ENCODE measurements around the gene ZNF618.

The ZNF618 gene

DNA sequence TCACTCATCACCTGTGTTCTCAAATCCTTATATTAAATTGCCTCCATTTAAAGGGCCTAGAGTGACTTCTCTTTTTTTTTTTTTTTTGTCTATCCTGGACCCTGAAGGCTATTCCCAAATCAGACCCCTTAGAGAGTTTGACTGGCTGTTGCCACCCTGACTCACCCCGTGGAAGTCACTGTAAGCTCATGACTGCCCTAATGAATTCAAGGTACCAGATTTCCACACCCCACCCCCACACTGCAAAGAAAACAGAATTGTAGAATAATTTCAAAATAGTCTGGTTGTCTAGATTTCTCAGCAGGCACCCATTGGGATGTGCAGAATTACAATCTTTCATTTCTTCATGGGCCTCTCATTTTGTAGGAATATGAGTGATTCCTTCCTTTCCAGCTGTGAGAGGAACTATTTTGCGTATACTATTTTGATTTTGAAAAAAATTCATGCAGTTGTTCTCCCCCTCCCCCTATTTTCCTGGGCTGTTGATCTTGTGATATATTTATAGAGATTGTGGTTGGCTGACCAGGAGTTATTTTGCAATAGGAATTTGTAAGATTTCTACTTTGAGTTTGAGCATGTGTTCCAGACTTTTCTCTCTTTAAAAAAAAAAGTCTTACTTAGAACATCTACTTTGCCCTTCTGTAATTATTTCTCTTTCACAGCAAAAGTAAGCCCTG, 79.1 kb downstream of the ZNF618 start:
- peak in 2 of 3 donors; percentile 17 to 20 for DNase-seq
- Histone ChIP-seq H3K4me3 (ENCODE audit: control insufficient read depth in 1 of 7, extremely low read depth in 1 of 7, insufficient read depth in 4 of 7, low read depth in 2 of 7, low read length in 6 of 7) (no peak overlapping the region), H3K27me3 (replicated peaks in 2 of 5; ENCODE audit: control insufficient read depth in 4 of 5, insufficient read depth in 5 of 5, low read length in 4 of 5) (no peaks in the 10 kb centered on the region), H3K4me1 (ENCODE audit: control extremely low read depth in 1 of 4, control insufficient read depth in 4 of 4, insufficient read depth in 4 of 4, low read length in 3 of 4) (peaks cover 0 to 27% (median 17%) of the 10 kb centered on the region in 4 experiments), H3K9me3 (ENCODE audit: control extremely low read depth in 1 of 5, control insufficient read depth in 4 of 5, insufficient read depth in 2 of 5, low read depth in 1 of 5, low read length in 4 of 5) (no peaks in the 10 kb centered on the region), H3K27ac (ENCODE audit: insufficient read depth in 1 of 2, low read depth in 1 of 2, low read length in 2 of 2, poor library complexity in 1 of 2, severe bottlenecking in 2 of 2) (no peak overlapping the region), H3K36me3 (ENCODE audit: control insufficient read depth in 4 of 4, insufficient read depth in 4 of 4, low read length in 3 of 4) (peaks cover 0 to 3% (median 0%) of the 10 kb centered on the region in 4 experiments)
- CTCF ChIA-PET, result no interaction called here
- POLR2A ChIA-PET, result no interaction called here
- 50% methylated on average over 1 of the region's 2 CpGs for WGBS (ENCODE audit: insufficient coverage)

DNA sequence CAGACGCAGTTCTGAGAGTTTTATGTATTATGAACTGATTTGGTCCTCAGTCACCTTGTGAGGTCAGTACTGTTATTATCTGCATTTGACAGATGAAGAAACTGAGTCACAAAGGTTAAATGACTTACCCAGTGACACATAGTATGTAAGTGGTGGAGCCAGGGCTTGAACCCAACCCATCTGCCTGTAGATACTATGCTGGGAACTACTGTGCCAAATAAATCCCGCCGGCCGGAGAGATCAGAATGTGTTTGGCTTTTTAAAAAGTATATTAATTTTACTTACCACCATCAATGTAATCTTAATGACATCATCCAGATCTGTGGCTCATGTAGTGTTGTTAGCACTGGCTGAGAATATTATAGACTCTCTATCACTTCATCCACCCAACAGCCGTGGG, 80.8 kb downstream of the ZNF618 start:
- no peak overlapping the region for H3K27ac ChIP-seq (ENCODE audit: insufficient read depth in 1 of 2, low read depth in 1 of 2, low read length in 2 of 2, poor library complexity in 1 of 2, severe bottlenecking in 2 of 2)
- ChIA-PET POLR2A (no interaction called here), CTCF (interaction anchor here (1.5 kb wide), 1 partner anchor 149 kb away, joined by 5 read pairs; no protein-coding TSS in a partner anchor)
- no peak overlapping the region for H3K4me3 ChIP-seq (ENCODE audit: control insufficient read depth in 1 of 7, extremely low read depth in 1 of 7, insufficient read depth in 4 of 7, low read depth in 2 of 7, low read length in 6 of 7)
- H3K27me3 ChIP-seq (replicated peaks in 2 of 5; ENCODE audit: control insufficient read depth in 4 of 5, insufficient read depth in 5 of 5, low read length in 4 of 5), result no peaks in the 10 kb centered on the region
- WGBS (ENCODE audit: insufficient coverage), result no CpG with 5 or more reads among the region's 5 CpGs
- H3K36me3 ChIP-seq (ENCODE audit: control insufficient read depth in 4 of 4, insufficient read depth in 4 of 4, low read length in 3 of 4), result peaks cover 0 to 3% (median 1%) of the 10 kb centered on the region in 4 experiments
- H3K4me1 ChIP-seq (ENCODE audit: control extremely low read depth in 1 of 4, control insufficient read depth in 4 of 4, insufficient read depth in 4 of 4, low read length in 3 of 4), result peaks cover 0 to 27% (median 17%) of the 10 kb centered on the region in 4 experiments
- no peaks in the 10 kb centered on the region for H3K9me3 ChIP-seq (ENCODE audit: control extremely low read depth in 1 of 5, control insufficient read depth in 4 of 5, insufficient read depth in 2 of 5, low read depth in 1 of 5, low read length in 4 of 5)
- DNase-seq, result no peak

DNA sequence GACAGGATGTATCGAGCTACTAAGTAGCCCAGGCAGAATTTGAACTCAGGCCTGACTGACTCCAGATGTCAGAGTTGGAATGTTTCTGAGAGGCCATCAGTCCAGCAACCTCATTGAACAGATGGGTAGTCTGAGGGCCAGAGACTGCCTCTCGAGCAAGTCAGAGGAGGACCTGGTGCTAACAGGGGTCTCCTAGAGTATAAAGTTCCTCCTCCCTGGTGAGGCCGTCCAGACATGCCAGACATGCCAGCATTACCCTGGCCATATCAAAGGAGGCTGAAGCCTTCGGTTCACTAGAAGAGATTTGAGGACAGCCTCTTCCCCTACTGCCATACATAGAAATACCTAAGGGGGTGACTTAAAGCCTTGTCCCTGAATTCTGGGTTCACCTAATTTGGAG, 81.2 kb downstream of the ZNF618 start:
- CTCF ChIA-PET, result no interaction called here
- Histone ChIP-seq H3K9me3 (ENCODE audit: control extremely low read depth in 1 of 5, control insufficient read depth in 4 of 5, insufficient read depth in 2 of 5, low read depth in 1 of 5, low read length in 4 of 5) (no peaks in the 10 kb centered on the region), H3K36me3 (ENCODE audit: control insufficient read depth in 4 of 4, insufficient read depth in 4 of 4, low read length in 3 of 4) (peaks cover 0 to 3% (median 1%) of the 10 kb centered on the region in 4 experiments), H3K4me1 (ENCODE audit: control extremely low read depth in 1 of 4, control insufficient read depth in 4 of 4, insufficient read depth in 4 of 4, low read length in 3 of 4) (peaks cover 0 to 27% (median 17%) of the 10 kb centered on the region in 4 experiments), H3K27me3 (replicated peaks in 2 of 5; ENCODE audit: control insufficient read depth in 4 of 5, insufficient read depth in 5 of 5, low read length in 4 of 5) (no peaks in the 10 kb centered on the region), H3K27ac (ENCODE audit: insufficient read depth in 1 of 2, low read depth in 1 of 2, low read length in 2 of 2, poor library complexity in 1 of 2, severe bottlenecking in 2 of 2) (no peak overlapping the region), H3K4me3 (ENCODE audit: control insufficient read depth in 1 of 7, extremely low read depth in 1 of 7, insufficient read depth in 4 of 7, low read depth in 2 of 7, low read length in 6 of 7) (no peak overlapping the region)
- 91% methylated on average over 4 of the region's 4 CpGs for WGBS (ENCODE audit: insufficient coverage)
- POLR2A ChIA-PET, result no interaction called here
- DNase-seq, result no peak

DNA sequence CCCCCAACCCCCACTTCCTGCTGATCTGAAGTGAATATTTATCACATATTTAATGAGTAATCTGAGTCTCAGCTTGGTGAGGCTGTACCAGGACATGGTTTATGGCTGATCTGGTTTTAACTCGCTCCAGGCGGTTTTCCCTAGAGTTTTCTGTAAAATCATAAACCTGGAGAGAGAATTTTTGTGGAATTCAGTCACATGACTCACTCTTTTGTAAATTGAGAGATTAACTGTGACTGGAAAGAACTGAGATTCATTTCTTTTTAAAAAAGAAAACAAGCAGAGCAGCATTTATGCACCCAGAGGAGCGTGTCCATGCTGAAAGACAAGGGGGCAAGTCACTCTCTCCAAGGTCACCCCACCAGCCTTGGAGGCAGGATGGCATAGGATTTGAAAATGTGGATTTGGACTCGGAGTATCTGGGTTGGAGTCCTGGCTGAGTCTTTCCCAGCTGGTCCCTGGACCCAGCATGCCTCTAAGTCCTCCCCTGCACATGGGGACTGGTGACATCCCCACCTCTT, 81.8 kb downstream of the ZNF618 start:
- Histone ChIP-seq H3K27ac (ENCODE audit: insufficient read depth in 1 of 2, low read depth in 1 of 2, low read length in 2 of 2, poor library complexity in 1 of 2, severe bottlenecking in 2 of 2) (no peak overlapping the region), H3K9me3 (ENCODE audit: control extremely low read depth in 1 of 5, control insufficient read depth in 4 of 5, insufficient read depth in 2 of 5, low read depth in 1 of 5, low read length in 4 of 5) (no peaks in the 10 kb centered on the region), H3K27me3 (replicated peaks in 2 of 5; ENCODE audit: control insufficient read depth in 4 of 5, insufficient read depth in 5 of 5, low read length in 4 of 5) (no peaks in the 10 kb centered on the region), H3K36me3 (ENCODE audit: control insufficient read depth in 4 of 4, insufficient read depth in 4 of 4, low read length in 3 of 4) (peaks cover 0 to 3% (median 2%) of the 10 kb centered on the region in 4 experiments), H3K4me1 (ENCODE audit: control extremely low read depth in 1 of 4, control insufficient read depth in 4 of 4, insufficient read depth in 4 of 4, low read length in 3 of 4) (peaks cover 0 to 27% (median 17%) of the 10 kb centered on the region in 4 experiments), H3K4me3 (ENCODE audit: control insufficient read depth in 1 of 7, extremely low read depth in 1 of 7, insufficient read depth in 4 of 7, low read depth in 2 of 7, low read length in 6 of 7) (no peak overlapping the region)
- no peak for DNase-seq
- WGBS (ENCODE audit: insufficient coverage), result 89% methylated on average over 3 of the region's 4 CpGs
- ChIA-PET CTCF (interaction anchor here (1.0 to 1.2 kb wide), 2 partner anchors 147 to 151 kb away, joined by 3 to 4 read pairs; no protein-coding TSS in a partner anchor), POLR2A (no interaction called here)

DNA sequence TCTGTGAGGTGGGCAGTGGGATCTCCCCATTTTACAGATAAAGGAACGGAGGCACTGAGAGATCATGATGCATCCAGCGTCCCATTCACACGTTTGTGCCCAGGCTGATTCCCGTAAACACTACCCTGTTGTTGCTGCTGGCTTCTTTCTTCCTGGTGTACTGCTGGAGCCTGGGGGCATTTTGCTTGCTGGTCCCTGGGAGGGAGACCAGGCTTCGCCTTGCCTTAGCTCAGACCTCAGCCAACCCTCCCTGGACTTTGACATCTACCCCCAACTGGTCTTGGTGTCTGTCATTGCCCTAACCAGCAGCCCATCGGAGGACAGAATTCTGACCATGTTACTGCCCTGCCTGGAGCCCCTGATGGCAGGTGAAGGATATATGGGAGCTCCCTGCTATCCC, 82.4 kb downstream of the ZNF618 start:
- POLR2A ChIA-PET, result interaction anchor here (0.6 kb wide), 1 partner anchor 93 kb away, joined by 5 read pairs; no protein-coding TSS in a partner anchor
- Histone ChIP-seq H3K36me3 (ENCODE audit: control insufficient read depth in 4 of 4, insufficient read depth in 4 of 4, low read length in 3 of 4) (peaks cover 0 to 3% (median 2%) of the 10 kb centered on the region in 4 experiments), H3K4me1 (ENCODE audit: control extremely low read depth in 1 of 4, control insufficient read depth in 4 of 4, insufficient read depth in 4 of 4, low read length in 3 of 4) (peaks cover 0 to 26% (median 17%) of the 10 kb centered on the region in 4 experiments), H3K27me3 (replicated peaks in 2 of 5; ENCODE audit: control insufficient read depth in 4 of 5, insufficient read depth in 5 of 5, low read length in 4 of 5) (no peaks in the 10 kb centered on the region), H3K27ac (ENCODE audit: insufficient read depth in 1 of 2, low read depth in 1 of 2, low read length in 2 of 2, poor library complexity in 1 of 2, severe bottlenecking in 2 of 2) (no peak overlapping the region), H3K9me3 (ENCODE audit: control extremely low read depth in 1 of 5, control insufficient read depth in 4 of 5, insufficient read depth in 2 of 5, low read depth in 1 of 5, low read length in 4 of 5) (no peaks in the 10 kb centered on the region), H3K4me3 (ENCODE audit: control insufficient read depth in 1 of 7, extremely low read depth in 1 of 7, insufficient read depth in 4 of 7, low read depth in 2 of 7, low read length in 6 of 7) (no peak overlapping the region)
- DNase-seq, result no peak
- WGBS (ENCODE audit: insufficient coverage), result 94% methylated on average over 5 of the region's 6 CpGs
- CTCF ChIA-PET, result interaction anchor here (1.0 to 1.2 kb wide), 2 partner anchors 148 to 152 kb away, joined by 3 to 4 read pairs; no protein-coding TSS in a partner anchor

DNA sequence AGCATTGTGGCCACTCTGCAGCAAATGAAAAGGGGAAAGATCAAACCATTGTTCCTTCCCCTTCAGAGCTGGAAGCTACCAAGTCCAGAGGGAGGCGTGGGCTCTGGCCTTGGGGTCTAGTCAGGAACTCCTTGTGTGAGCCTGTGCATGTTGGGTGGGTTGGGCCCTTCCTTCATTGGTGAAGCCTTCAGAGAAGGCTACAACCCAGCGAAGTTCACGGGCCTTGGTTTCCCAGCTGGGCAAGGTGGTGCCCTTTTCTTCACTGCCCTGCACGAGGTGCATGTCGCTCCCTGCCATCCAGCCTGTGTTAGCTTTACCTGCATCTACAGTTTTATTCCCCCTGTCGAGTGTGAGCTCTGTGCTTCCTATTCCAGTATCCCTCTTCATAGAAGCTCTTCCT, 84.7 kb downstream of the ZNF618 start:
- DNase-seq, result no peak
- POLR2A ChIA-PET, result no interaction called here
- CTCF ChIA-PET, result interaction anchor here (0.5 to 4.5 kb wide), 6 partner anchors 8 to 224 kb away, joined by 3 to 18 read pairs (median 3); no protein-coding TSS in a partner anchor
- 98% methylated on average over 5 of the region's 6 CpGs for WGBS (ENCODE audit: insufficient coverage)
- H3K9me3 ChIP-seq (ENCODE audit: control extremely low read depth in 1 of 5, control insufficient read depth in 4 of 5, insufficient read depth in 2 of 5, low read depth in 1 of 5, low read length in 4 of 5), result no peaks in the 10 kb centered on the region
- H3K4me1 ChIP-seq (ENCODE audit: control extremely low read depth in 1 of 4, control insufficient read depth in 4 of 4, insufficient read depth in 4 of 4, low read length in 3 of 4), result peaks cover 0 to 9% (median 8%) of the 10 kb centered on the region in 4 experiments
- no peaks in the 10 kb centered on the region for H3K27me3 ChIP-seq (replicated peaks in 2 of 5; ENCODE audit: control insufficient read depth in 4 of 5, insufficient read depth in 5 of 5, low read length in 4 of 5)
- H3K27ac ChIP-seq (ENCODE audit: insufficient read depth in 1 of 2, low read depth in 1 of 2, low read length in 2 of 2, poor library complexity in 1 of 2, severe bottlenecking in 2 of 2), result no peak overlapping the region
- H3K36me3 ChIP-seq (ENCODE audit: control insufficient read depth in 4 of 4, insufficient read depth in 4 of 4, low read length in 3 of 4), result peaks cover 0 to 2% (median under 1%) of the 10 kb centered on the region in 4 experiments
- no peak overlapping the region for H3K4me3 ChIP-seq (ENCODE audit: control insufficient read depth in 1 of 7, extremely low read depth in 1 of 7, insufficient read depth in 4 of 7, low read depth in 2 of 7, low read length in 6 of 7)

DNA sequence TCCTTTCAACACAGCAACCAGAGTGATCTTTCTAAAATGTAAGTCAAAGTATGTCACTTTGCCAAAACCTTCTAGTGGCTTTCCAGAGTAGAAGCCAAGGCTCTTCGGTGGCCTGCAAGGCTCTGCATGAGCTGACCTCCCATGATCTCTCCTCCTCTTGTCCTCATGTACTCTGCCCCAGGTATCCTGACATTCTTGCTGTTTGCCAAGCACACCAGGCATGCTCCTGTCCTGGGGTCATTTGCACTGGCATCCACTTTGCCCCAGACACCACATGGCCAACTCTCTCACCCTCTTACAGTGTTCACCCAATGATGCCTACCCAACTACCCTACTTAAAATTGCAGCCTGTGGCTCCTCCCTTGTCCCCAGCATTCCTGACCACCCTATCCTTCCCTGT, 86.3 kb downstream of the ZNF618 start:
- ChIA-PET CTCF (interaction anchor here (0.8 to 4.5 kb wide), 8 partner anchors 10 to 225 kb away, joined by 3 to 18 read pairs (median 3); no protein-coding TSS in a partner anchor), POLR2A (no interaction called here)
- no peaks in the 10 kb centered on the region for H3K27me3 ChIP-seq (replicated peaks in 2 of 5; ENCODE audit: control insufficient read depth in 4 of 5, insufficient read depth in 5 of 5, low read length in 4 of 5)
- H3K9me3 ChIP-seq (ENCODE audit: control extremely low read depth in 1 of 5, control insufficient read depth in 4 of 5, insufficient read depth in 2 of 5, low read depth in 1 of 5, low read length in 4 of 5), result no peaks in the 10 kb centered on the region
- WGBS (ENCODE audit: insufficient coverage), result 100% methylated on average over 1 of the region's 1 CpG
- peaks cover 0 to 5% (median 4%) of the 10 kb centered on the region in 4 experiments for H3K4me1 ChIP-seq (ENCODE audit: control extremely low read depth in 1 of 4, control insufficient read depth in 4 of 4, insufficient read depth in 4 of 4, low read length in 3 of 4)
- DNase-seq, result no peak
- H3K27ac ChIP-seq (ENCODE audit: insufficient read depth in 1 of 2, low read depth in 1 of 2, low read length in 2 of 2, poor library complexity in 1 of 2, severe bottlenecking in 2 of 2), result no peak overlapping the region
- no peak overlapping the region for H3K4me3 ChIP-seq (ENCODE audit: control insufficient read depth in 1 of 7, extremely low read depth in 1 of 7, insufficient read depth in 4 of 7, low read depth in 2 of 7, low read length in 6 of 7)
- H3K36me3 ChIP-seq (ENCODE audit: control insufficient read depth in 4 of 4, insufficient read depth in 4 of 4, low read length in 3 of 4), result peaks cover 0 to 7% (median 4%) of the 10 kb centered on the region in 4 experiments
